ENCODE results near the gene ALKBH4.

The ALKBH4 gene

GRCh38 chr7:102412548-102412947 is 52.1 kb downstream of the ALKBH4 start:
- Histone ChIP-seq H3K36me3 (ENCODE audit: insufficient read depth, low read length) (peaks cover 86% of the 10 kb centered on the region; the same call in 1 of the 2 replicates), H2AFZ (ENCODE audit: low read length) (no peak overlapping the region), H3K4me2 (ENCODE audit: low read depth, low read length, poor library complexity, severe bottlenecking) (no peak overlapping the region), H3K9ac (ENCODE audit: low read depth, low read length, poor library complexity, severe bottlenecking) (no peak overlapping the region), H3K27me3 (ENCODE audit: insufficient read depth, low read length, poor library complexity, severe bottlenecking) (no peaks in the 10 kb centered on the region), H3K79me2 (ENCODE audit: insufficient read depth, low read length) (peaks cover 11% of the 10 kb centered on the region; the same call in 1 of the 2 replicates), H3K9me3 (ENCODE audit: insufficient read depth, low read depth, low read length) (peaks cover 4% of the 10 kb centered on the region; the same call in 1 of the 2 replicates), H3K9me2 (replicated peaks; ENCODE audit: low read depth, low read length) (no peaks in the 10 kb centered on the region), H4K20me1 (ENCODE audit: insufficient read depth, low read length, poor library complexity, severe bottlenecking) (peaks cover 3% of the 10 kb centered on the region), H3K4me3 (ENCODE audit: low read length, poor library complexity, severe bottlenecking) (no peak overlapping the region), H3K4me1 (ENCODE audit: insufficient read depth, low read length, poor library complexity, severe bottlenecking) (peaks cover 3% of the 10 kb centered on the region), H3F3A (ENCODE audit: low read depth) (no peaks in the 10 kb centered on the region)
- TF ChIP-seq, protein P1, sequence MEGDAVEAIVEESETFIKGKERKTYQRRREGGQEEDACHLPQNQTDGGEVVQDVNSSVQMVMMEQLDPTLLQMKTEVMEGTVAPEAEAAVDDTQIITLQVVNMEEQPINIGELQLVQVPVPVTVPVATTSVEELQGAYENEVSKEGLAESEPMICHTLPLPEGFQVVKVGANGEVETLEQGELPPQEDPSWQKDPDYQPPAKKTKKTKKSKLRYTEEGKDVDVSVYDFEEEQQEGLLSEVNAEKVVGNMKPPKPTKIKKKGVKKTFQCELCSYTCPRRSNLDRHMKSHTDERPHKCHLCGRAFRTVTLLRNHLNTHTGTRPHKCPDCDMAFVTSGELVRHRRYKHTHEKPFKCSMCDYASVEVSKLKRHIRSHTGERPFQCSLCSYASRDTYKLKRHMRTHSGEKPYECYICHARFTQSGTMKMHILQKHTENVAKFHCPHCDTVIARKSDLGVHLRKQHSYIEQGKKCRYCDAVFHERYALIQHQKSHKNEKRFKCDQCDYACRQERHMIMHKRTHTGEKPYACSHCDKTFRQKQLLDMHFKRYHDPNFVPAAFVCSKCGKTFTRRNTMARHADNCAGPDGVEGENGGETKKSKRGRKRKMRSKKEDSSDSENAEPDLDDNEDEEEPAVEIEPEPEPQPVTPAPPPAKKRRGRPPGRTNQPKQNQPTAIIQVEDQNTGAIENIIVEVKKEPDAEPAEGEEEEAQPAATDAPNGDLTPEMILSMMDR (conservative IDR thresholded peaks at IDR 0.05; ENCODE audit: low read length), result peak; percentile 64
- no peak for TF ChIP-seq EZH2phosphoT487 (IDR thresholded peaks at IDR 0.05; ENCODE audit: borderline replicate concordance)

DNA sequence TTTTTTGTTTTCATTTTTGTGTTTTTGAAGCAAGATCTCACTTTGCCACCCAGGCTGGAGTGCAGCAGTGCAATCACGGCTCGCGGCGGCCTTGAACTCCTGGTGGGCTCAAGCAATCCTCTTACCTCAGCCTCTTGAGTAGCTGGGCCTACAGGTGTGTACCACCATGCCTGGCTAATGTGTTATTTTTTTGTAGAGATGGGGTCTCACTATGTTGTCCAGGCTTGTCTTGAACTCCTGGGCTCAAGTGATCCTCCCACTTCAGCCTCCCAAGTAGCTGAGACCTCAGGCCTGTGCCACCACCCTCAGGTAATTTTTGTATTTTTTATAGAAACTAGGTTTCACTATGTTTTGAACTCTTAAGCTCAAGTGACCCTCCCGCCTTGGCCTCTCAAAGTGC is 53.7 kb downstream of the ALKBH4 start:
- Histone ChIP-seq H3K4me1 (ENCODE audit: insufficient read depth, low read length, poor library complexity, severe bottlenecking) (peaks cover 3% of the 10 kb centered on the region), H3K36me3 (ENCODE audit: insufficient read depth, low read length) (peaks cover 91% of the 10 kb centered on the region; the same call in 1 of the 2 replicates), H3K79me2 (ENCODE audit: insufficient read depth, low read length) (peaks cover 8% of the 10 kb centered on the region; the same call in 1 of the 2 replicates)

DNA sequence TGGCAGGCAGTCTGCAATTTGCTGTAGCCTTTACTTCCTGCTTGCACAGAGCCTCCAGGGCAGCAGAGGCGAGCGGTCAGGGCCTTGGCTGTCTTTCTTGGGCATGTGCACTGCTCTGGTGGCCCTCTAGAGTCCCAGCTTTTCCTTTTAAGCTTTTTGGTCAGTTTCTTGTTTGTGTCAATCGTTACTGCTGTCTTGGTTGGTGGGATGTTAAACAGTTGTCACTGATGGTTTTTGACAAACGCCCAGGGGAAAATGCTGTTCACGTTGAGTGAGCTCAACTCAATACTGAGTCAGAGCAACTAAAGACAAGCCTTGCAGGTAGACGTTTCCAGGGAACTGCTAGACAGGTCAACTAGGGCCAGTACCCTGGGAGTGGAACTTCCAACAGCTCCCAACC is 54.5 kb downstream of the ALKBH4 start:
- Histone ChIP-seq H3K79me2 (ENCODE audit: insufficient read depth, low read length) (peaks cover 8% of the 10 kb centered on the region; the same call in 1 of the 2 replicates), H3K9me2 (replicated peaks; ENCODE audit: low read depth, low read length) (no peaks in the 10 kb centered on the region), H4K20me1 (ENCODE audit: insufficient read depth, low read length, poor library complexity, severe bottlenecking) (peaks cover 3% of the 10 kb centered on the region), H3K36me3 (ENCODE audit: insufficient read depth, low read length) (peaks cover 93% of the 10 kb centered on the region; the same call in 1 of the 2 replicates), H3K4me2 (ENCODE audit: low read depth, low read length, poor library complexity, severe bottlenecking) (no peak overlapping the region), H3K9me3 (ENCODE audit: insufficient read depth, low read depth, low read length) (peaks cover 4% of the 10 kb centered on the region; the same call in 1 of the 2 replicates), H3K4me3 (ENCODE audit: low read length, poor library complexity, severe bottlenecking) (no peak overlapping the region), H3K4me1 (ENCODE audit: insufficient read depth, low read length, poor library complexity, severe bottlenecking) (peaks cover 3% of the 10 kb centered on the region), H2AFZ (ENCODE audit: low read length) (no peak overlapping the region), H3F3A (ENCODE audit: low read depth) (no peaks in the 10 kb centered on the region), H3K9ac (ENCODE audit: low read depth, low read length, poor library complexity, severe bottlenecking) (no peak overlapping the region), H3K27me3 (ENCODE audit: insufficient read depth, low read length, poor library complexity, severe bottlenecking) (no peaks in the 10 kb centered on the region)
- TF ChIP-seq EZH2phosphoT487 (IDR thresholded peaks at IDR 0.05; ENCODE audit: borderline replicate concordance), result no peak
- TF ChIP-seq, protein P1 (conservative IDR thresholded peaks at IDR 0.05; ENCODE audit: low read length), result no peak

More for the DNA sequence above, 53.7 kb downstream of the ALKBH4 start:
- Histone ChIP-seq H3K9ac (ENCODE audit: low read depth, low read length, poor library complexity, severe bottlenecking) (no peak overlapping the region), H3K9me3 (ENCODE audit: insufficient read depth, low read depth, low read length) (peaks cover 4% of the 10 kb centered on the region; the same call in 1 of the 2 replicates), H3K27me3 (ENCODE audit: insufficient read depth, low read length, poor library complexity, severe bottlenecking) (no peaks in the 10 kb centered on the region), H4K20me1 (ENCODE audit: insufficient read depth, low read length, poor library complexity, severe bottlenecking) (peaks cover 3% of the 10 kb centered on the region), H2AFZ (ENCODE audit: low read length) (no peak overlapping the region), H3K4me2 (ENCODE audit: low read depth, low read length, poor library complexity, severe bottlenecking) (no peak overlapping the region), H3F3A (ENCODE audit: low read depth) (no peaks in the 10 kb centered on the region), H3K9me2 (replicated peaks; ENCODE audit: low read depth, low read length) (no peaks in the 10 kb centered on the region), H3K4me3 (ENCODE audit: low read length, poor library complexity, severe bottlenecking) (no peak overlapping the region)
- TF ChIP-seq EZH2phosphoT487 (IDR thresholded peaks at IDR 0.05; ENCODE audit: borderline replicate concordance), result no peak
- TF ChIP-seq, protein P1 (conservative IDR thresholded peaks at IDR 0.05; ENCODE audit: low read length), result no peak

Data from Loucy (cell line).